Activated CD4-positive, CD25-positive, alpha-beta regulatory T cell treated with anti-CD3 and anti-CD28 coated beads, Interleukin-2, amount 50 U/mL, for 24 hours (primary cell): ENCODE results near the gene LRRC7.
"Not testable (repeated sequence)": the region's sequence is repeated elsewhere in the genome, so short reads cannot be mapped to it uniquely, and the experiment has no call there.

Experiments used
- ATAC-seq, 2 donors: fragments of 150-1000 bp; cut with Tn5 transposase; one replicate each; pipeline ENCODE4 v1.10.0; 2021; ENCODE audit warnings: mild to moderate bottlenecking in 1 of 2, moderate library complexity in 1 of 2

LRRC7 gene

GRCh38 chr1:69987881-69988280, 420.2 kb downstream of the LRRC7 start:
- no peak for ATAC-seq

- no peak for ATAC-seq
Observed at GRCh38 chr1:69991644-69992043, 423.9 kb downstream of the LRRC7 start.

- ATAC-seq, result no peak
Observed at GRCh38 chr1:69992594-69992993, 424.9 kb downstream of the LRRC7 start.

GRCh38 chr1:69993810-69994209, 426.1 kb downstream of the LRRC7 start:
- ATAC-seq, result no peak

- no peak for ATAC-seq
Observed at GRCh38 chr1:69994241-69994640, 426.5 kb downstream of the LRRC7 start.

- ATAC-seq, result no peak
Observed at GRCh38 chr1:69998847-69999246, 431.1 kb downstream of the LRRC7 start.

- ATAC-seq, result no peak
Observed at GRCh38 chr1:70003211-70003908, 435.6 kb downstream of the LRRC7 start.

GRCh38 chr1:70005386-70006034, 437.8 kb downstream of the LRRC7 start:
- ATAC-seq, result no peak

- ATAC-seq, result no peak
Observed at GRCh38 chr1:70008660-70009059, 440.9 kb downstream of the LRRC7 start.

GRCh38 chr1:70017770-70018169, 450.0 kb downstream of the LRRC7 start:
- ATAC-seq, result no peak

GRCh38 chr1:70024272-70024671, 456.6 kb downstream of the LRRC7 start:
- ATAC-seq, result no peak

GRCh38 chr1:70025052-70025451, 457.3 kb downstream of the LRRC7 start:
- no peak for ATAC-seq

GRCh38 chr1:70025846-70026245, 458.1 kb downstream of the LRRC7 start:
- ATAC-seq, result no peak

- ATAC-seq, result no peak
Observed at GRCh38 chr1:70033266-70033873, 465.6 kb downstream of the LRRC7 start.

- no peak for ATAC-seq
Observed at GRCh38 chr1:70033936-70034335, 466.2 kb downstream of the LRRC7 start.

- ATAC-seq, result no peak
Observed at GRCh38 chr1:70034403-70034802, 466.7 kb downstream of the LRRC7 start.

GRCh38 chr1:70038025-70038424, 470.3 kb downstream of the LRRC7 start:
- no peak for ATAC-seq

GRCh38 chr1:70039485-70039884, 471.8 kb downstream of the LRRC7 start:
- no peak for ATAC-seq

GRCh38 chr1:70041317-70042045, 473.8 kb downstream of the LRRC7 start:
- ATAC-seq, result no peak

- no peak for ATAC-seq
Observed at GRCh38 chr1:70042090-70042731, 474.5 kb downstream of the LRRC7 start.

GRCh38 chr1:70043804-70044203, 476.1 kb downstream of the LRRC7 start:
- ATAC-seq, result no peak

- no peak for ATAC-seq
Observed at GRCh38 chr1:70044832-70045231, 477.1 kb downstream of the LRRC7 start.

- not testable (repeated sequence) for ATAC-seq
Observed at GRCh38 chr1:70045581-70045980, 477.9 kb downstream of the LRRC7 start.
